HepG2 (cell line): ENCODE measurements around the gene UAP1L1. TPM values are rescaled to one million over a fixed set of nuclear protein-coding genes. Genes with fewer than 3 reads are reported as not detected.

ENCODE experiments used
- FLYWCH1 ChIP-seq: sonication (generic); formaldehyde crosslinking; IDR thresholded peaks from 2 replicates; pipeline ENCODE4 v1.8.1; 2023; ENCODE audit warnings: mild to moderate bottlenecking, missing genetic modification reagents
- FOXA1 ChIP-seq, 2 experiments: fragments of 450-650 bp in 1 of 2; sonication (generic) in 1 of 2; formaldehyde crosslinking in 1 of 2; IDR thresholded peaks; 2 replicates each; pipeline versions ENCODE4 v1.4.0 to v1.6.1; 2016 to 2020; ENCODE audit warnings: missing genetic modification reagents in 1 of 2
- HMGA1 ChIP-seq: sonication (generic); formaldehyde crosslinking; conservative IDR thresholded peaks from 2 replicates; pipeline ENCODE4 v1.4.0; 2020; ENCODE audit warnings: missing genetic modification reagents
- NAIF1 ChIP-seq: sonication (generic); formaldehyde crosslinking; IDR thresholded peaks from 2 replicates; pipeline ENCODE4 v1.5.0; 2020; ENCODE audit warnings: mild to moderate bottlenecking, missing genetic modification reagents, borderline replicate concordance
- PPARG ChIP-seq: conservative IDR thresholded peaks from 2 replicates; pipeline ENCODE4 v1.6.1; 2016; ENCODE audit warnings: missing biosample characterization, missing genetic modification reagents
- REPIN1 ChIP-seq: sonication (generic); formaldehyde crosslinking; IDR thresholded peaks from 2 replicates; pipeline ENCODE4 v1.8.0; 2022; ENCODE audit warnings: missing genetic modification reagents, low read depth, mild to moderate bottlenecking, borderline replicate concordance
- RFX1 ChIP-seq: fragments of 450-650 bp; IDR thresholded peaks from 2 replicates; pipeline ENCODE4 v1.6.1; 2017
- TEAD3 ChIP-seq: optimal IDR thresholded peaks from 2 replicates; pipeline ENCODE3; 2016; ENCODE audit warnings: borderline replicate concordance
- U2AF1 ChIP-seq: fragments of 200-400 bp; formaldehyde crosslinking; optimal IDR thresholded peaks from 2 replicates; pipeline ENCODE3; 2017; ENCODE audit warnings: mild to moderate bottlenecking, low read depth, low read length
- WIZ ChIP-seq: sonication (generic); formaldehyde crosslinking; IDR thresholded peaks from 2 replicates; pipeline ENCODE4 v1.5.1; 2020; ENCODE audit warnings: mild to moderate bottlenecking, missing genetic modification reagents
- ZKSCAN5 ChIP-seq: sonication (generic); formaldehyde crosslinking; IDR thresholded peaks from 2 replicates; pipeline ENCODE4 v1.5.1; 2020; ENCODE audit warnings: mild to moderate bottlenecking, missing genetic modification reagents
- ZNF12 ChIP-seq: sonication (generic); formaldehyde crosslinking; IDR thresholded peaks from 2 replicates; pipeline ENCODE4 v1.5.0; 2020; ENCODE audit warnings: missing genetic modification reagents
- ZNF234 ChIP-seq: sonication (generic); formaldehyde crosslinking; conservative IDR thresholded peaks from 2 replicates; pipeline ENCODE4 v1.5.1; 2020; ENCODE audit warnings: mild to moderate bottlenecking, missing genetic modification reagents
- ZNF34 ChIP-seq: sonication (generic); formaldehyde crosslinking; IDR thresholded peaks from 2 replicates; pipeline ENCODE4 v1.4.0; 2020; ENCODE audit warnings: mild to moderate bottlenecking, missing genetic modification reagents, borderline replicate concordance
- ZNF430 ChIP-seq: sonication (generic); formaldehyde crosslinking; IDR thresholded peaks from 2 replicates; pipeline ENCODE4 v1.9.0; 2021; ENCODE audit warnings: mild to moderate bottlenecking, missing genetic modification reagents
- ZNF496 ChIP-seq: sonication (generic); formaldehyde crosslinking; IDR thresholded peaks from 2 replicates; pipeline ENCODE4 v1.8.1; 2023; ENCODE audit warnings: mild to moderate bottlenecking, moderate library complexity, missing genetic modification reagents; ENCODE audit not compliant: insufficient replicate concordance
- ZNF83 ChIP-seq: sonication (generic); formaldehyde crosslinking; IDR thresholded peaks from 2 replicates; pipeline ENCODE4 v1.4.0; 2020; ENCODE audit warnings: missing genetic modification reagents, mild to moderate bottlenecking, borderline replicate concordance
- ZNF841 ChIP-seq: sonication (generic); formaldehyde crosslinking; IDR thresholded peaks from 2 replicates; pipeline ENCODE4 v1.8.1; 2023; ENCODE audit warnings: missing genetic modification reagents, borderline replicate concordance
- ZNF878 ChIP-seq: sonication (generic); formaldehyde crosslinking; IDR thresholded peaks from 2 replicates; pipeline ENCODE4 v1.8.1; 2023; ENCODE audit warnings: mild to moderate bottlenecking, missing genetic modification reagents, moderate library complexity
- polyA plus RNA-seq, 8 experiments: library from polyadenylated mRNA; depleted of rRNA in 3 of 8; stranded (reverse) in 7 of 8; unstranded in 1 of 8; fragments of >200 nt; fragmentation: Illumina TruSeq in 4 of 8; extraction: Trizol in 4 of 8; gene quantifications; 2 replicates each; pipeline versions ENCODE4 v1.2.1 to v1.2.3, GENCODE V29; 2011 to 2016; ENCODE audit warnings: low read depth in 4 of 8, missing spikeins in 1 of 8, mixed read lengths in 1 of 8; ENCODE audit not compliant: insufficient read depth in 1 of 8
- total RNA-seq, 5 experiments: library from RNA; depleted of rRNA; stranded (reverse); fragments of >200 nt; fragmentation: Illumina TruSeq; extraction: Trizol; gene quantifications; 2 replicates each; pipeline ENCODE4 v1.2.3, GENCODE V29; 2016; ENCODE audit warnings: low read depth in 1 of 5
- TF ChIP-seq, protein P1 (sequence below): sonication (generic); formaldehyde crosslinking; IDR thresholded peaks from 2 replicates; pipeline ENCODE4 v1.4.0; 2020; ENCODE audit warnings: mild to moderate bottlenecking, missing genetic modification reagents, borderline replicate concordance
- TF ChIP-seq, protein P2 (sequence below): sonication (generic); formaldehyde crosslinking; IDR thresholded peaks from 2 replicates; pipeline ENCODE4 v1.4.0; 2020; ENCODE audit warnings: missing genetic modification reagents
- TF ChIP-seq, protein P3 (sequence below): sonication (generic); formaldehyde crosslinking; IDR thresholded peaks from 2 replicates; pipeline ENCODE4 v1.8.1; 2023; ENCODE audit warnings: mild to moderate bottlenecking, inconsistent platforms, moderate library complexity, missing genetic modification reagents, borderline replicate concordance

Gene UAP1L1
- total and polyA plus RNA-seq, 2 of the 13 experiments (the other 11 are each of a cell fraction or from before 2014, with no cell fraction given), result 5.4 to 6.4 TPM

DNA sequence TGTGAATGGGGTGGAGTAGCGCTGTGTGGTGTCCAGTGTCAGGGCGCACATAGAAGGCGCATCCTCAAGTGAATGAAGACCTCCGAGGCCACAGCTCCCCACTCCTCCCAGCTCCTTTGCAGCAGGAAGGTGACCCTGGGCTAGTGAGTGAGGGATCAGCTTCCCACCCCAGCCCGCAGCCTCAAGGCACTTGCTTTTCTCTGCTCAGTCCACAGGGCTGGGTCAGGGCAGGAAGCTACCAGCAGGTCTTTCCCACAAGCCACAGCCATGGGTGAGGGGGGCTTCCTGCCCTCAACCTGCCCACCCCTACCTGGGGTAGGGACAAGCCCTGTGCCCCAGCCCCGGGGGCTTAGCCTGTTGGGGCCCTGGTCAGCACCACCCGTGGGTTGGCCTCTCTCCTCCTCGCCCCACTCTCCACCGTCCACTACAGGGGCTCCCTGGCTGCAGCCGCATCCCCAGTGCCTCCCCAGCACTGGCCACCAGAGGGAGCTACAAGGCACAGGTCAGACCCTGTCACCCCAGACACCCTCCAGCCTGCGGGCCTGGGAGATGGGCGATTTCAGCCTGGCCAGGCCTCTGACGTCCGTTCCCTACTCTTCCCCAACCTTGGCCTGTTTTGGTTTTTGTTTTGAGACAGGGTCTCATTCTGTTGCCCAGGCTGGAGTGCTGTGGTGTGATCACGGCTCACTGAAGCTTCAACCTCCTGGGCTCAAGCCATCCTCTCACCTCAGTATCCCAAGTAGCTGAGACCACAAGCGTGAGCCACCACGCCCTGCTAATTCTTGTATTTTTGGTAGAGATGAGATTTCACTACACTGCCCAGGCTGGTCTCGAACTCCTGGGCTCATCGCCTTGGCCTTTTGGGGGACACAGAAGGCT, 48.0 kb upstream of the UAP1L1 start (continued):
- TF ChIP-seq, protein P1, sequence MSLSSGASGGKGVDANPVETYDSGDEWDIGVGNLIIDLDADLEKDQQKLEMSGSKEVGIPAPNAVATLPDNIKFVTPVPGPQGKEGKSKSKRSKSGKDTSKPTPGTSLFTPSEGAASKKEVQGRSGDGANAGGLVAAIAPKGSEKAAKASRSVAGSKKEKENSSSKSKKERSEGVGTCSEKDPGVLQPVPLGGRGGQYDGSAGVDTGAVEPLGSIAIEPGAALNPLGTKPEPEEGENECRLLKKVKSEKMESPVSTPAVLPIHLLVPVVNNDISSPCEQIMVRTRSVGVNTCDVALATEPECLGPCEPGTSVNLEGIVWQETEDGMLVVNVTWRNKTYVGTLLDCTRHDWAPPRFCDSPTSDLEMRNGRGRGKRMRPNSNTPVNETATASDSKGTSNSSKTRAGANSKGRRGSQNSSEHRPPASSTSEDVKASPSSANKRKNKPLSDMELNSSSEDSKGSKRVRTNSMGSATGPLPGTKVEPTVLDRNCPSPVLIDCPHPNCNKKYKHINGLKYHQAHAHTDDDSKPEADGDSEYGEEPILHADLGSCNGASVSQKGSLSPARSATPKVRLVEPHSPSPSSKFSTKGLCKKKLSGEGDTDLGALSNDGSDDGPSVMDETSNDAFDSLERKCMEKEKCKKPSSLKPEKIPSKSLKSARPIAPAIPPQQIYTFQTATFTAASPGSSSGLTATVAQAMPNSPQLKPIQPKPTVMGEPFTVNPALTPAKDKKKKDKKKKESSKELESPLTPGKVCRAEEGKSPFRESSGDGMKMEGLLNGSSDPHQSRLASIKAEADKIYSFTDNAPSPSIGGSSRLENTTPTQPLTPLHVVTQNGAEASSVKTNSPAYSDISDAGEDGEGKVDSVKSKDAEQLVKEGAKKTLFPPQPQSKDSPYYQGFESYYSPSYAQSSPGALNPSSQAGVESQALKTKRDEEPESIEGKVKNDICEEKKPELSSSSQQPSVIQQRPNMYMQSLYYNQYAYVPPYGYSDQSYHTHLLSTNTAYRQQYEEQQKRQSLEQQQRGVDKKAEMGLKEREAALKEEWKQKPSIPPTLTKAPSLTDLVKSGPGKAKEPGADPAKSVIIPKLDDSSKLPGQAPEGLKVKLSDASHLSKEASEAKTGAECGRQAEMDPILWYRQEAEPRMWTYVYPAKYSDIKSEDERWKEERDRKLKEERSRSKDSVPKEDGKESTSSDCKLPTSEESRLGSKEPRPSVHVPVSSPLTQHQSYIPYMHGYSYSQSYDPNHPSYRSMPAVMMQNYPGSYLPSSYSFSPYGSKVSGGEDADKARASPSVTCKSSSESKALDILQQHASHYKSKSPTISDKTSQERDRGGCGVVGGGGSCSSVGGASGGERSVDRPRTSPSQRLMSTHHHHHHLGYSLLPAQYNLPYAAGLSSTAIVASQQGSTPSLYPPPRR, result no peak
- TF ChIP-seq FOXA1 (IDR thresholded peaks at IDR 0.05), result no peak
- no peak for TF ChIP-seq FOXA1 (CRISPR knock-in tag; IDR thresholded peaks at IDR 0.05)
- TF ChIP-seq WIZ, result no peak
- TF ChIP-seq, protein P2, sequence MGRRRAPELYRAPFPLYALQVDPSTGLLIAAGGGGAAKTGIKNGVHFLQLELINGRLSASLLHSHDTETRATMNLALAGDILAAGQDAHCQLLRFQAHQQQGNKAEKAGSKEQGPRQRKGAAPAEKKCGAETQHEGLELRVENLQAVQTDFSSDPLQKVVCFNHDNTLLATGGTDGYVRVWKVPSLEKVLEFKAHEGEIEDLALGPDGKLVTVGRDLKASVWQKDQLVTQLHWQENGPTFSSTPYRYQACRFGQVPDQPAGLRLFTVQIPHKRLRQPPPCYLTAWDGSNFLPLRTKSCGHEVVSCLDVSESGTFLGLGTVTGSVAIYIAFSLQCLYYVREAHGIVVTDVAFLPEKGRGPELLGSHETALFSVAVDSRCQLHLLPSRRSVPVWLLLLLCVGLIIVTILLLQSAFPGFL (CRISPR knock-in tag), result no peak
- no peak for TF ChIP-seq NAIF1
- no peak for TF ChIP-seq ZNF430
- no peak for TF ChIP-seq ZNF34 (CRISPR knock-in tag)
- no peak for TF ChIP-seq ZNF496 (CRISPR knock-in tag)
- no peak for TF ChIP-seq FLYWCH1
- TF ChIP-seq HMGA1, result no peak
- TF ChIP-seq, protein P3, sequence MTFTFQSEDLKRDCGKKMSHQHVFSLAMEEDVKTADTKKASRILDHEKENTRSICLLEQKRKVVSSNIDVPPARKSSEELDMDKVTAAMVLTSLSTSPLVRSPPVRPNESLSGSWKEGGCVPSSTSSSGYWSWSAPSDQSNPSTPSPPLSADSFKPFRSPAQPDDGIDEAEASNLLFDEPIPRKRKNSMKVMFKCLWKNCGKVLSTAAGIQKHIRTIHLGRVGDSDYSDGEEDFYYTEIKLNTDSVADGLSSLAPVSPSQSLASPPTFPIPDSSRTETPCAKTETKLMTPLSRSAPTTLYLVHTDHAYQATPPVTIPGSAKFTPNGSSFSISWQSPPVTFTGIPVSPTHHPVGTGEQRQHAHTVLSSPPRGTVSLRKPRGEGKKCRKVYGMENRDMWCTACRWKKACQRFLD (CRISPR knock-in tag), result no peak
- no peak for TF ChIP-seq ZNF878 (CRISPR knock-in tag)
- no peak for TF ChIP-seq ZNF234
- no peak for TF ChIP-seq ZNF841 (CRISPR knock-in tag)
- TF ChIP-seq RFX1, result no peak
- no peak for TF ChIP-seq ZNF12 (CRISPR knock-in tag)
- no peak for TF ChIP-seq PPARG (CRISPR knock-in tag)
- TF ChIP-seq TEAD3 (CRISPR knock-in tag), result peak; percentile 22
- TF ChIP-seq REPIN1 (CRISPR knock-in tag), result no peak
- TF ChIP-seq ZKSCAN5 (CRISPR knock-in tag), result no peak
- peak; percentile 81 for TF ChIP-seq U2AF1
- TF ChIP-seq ZNF83 (CRISPR knock-in tag), result no peak
